GM06990 (cell line): Measurements from ENCODE around the gene ATP5F1D.
A peak's percentile ranks its signal among the peaks of the same experiment; 100 is the strongest.

Experiments used
- DNase-seq: peaks from one replicate; pipeline ENCODE4 v3.0.0-alpha.2; 2011; ENCODE audit not compliant: insufficient read length; ENCODE audit errors: extremely low read depth
- H3K27me3 ChIP-seq: replicated peaks from 2 replicates; pipeline ENCODE4 v1.6.0; 2011; ENCODE audit warnings: low read length; ENCODE audit not compliant: control insufficient read depth, insufficient read depth
- H3K36me3 ChIP-seq: 2 replicates; pipeline ENCODE4 v1.5.1; 2011; ENCODE audit warnings: low read length; ENCODE audit not compliant: control insufficient read depth, insufficient read depth
- H3K4me3 ChIP-seq: replicated peaks from 2 replicates; pipeline ENCODE4 v1.5.1; 2011; ENCODE audit warnings: low read depth, mild to moderate bottlenecking, control low read depth, low read length
- TF ChIP-seq, protein P1 (sequence below): IDR thresholded peaks from 2 replicates; pipeline ENCODE4 v1.5.1; 2011; ENCODE audit warnings: low read length, control low read depth, mild to moderate bottlenecking, inconsistent platforms; ENCODE audit not compliant: insufficient read depth, poor library complexity, severe bottlenecking

Gene ATP5F1D

DNA sequence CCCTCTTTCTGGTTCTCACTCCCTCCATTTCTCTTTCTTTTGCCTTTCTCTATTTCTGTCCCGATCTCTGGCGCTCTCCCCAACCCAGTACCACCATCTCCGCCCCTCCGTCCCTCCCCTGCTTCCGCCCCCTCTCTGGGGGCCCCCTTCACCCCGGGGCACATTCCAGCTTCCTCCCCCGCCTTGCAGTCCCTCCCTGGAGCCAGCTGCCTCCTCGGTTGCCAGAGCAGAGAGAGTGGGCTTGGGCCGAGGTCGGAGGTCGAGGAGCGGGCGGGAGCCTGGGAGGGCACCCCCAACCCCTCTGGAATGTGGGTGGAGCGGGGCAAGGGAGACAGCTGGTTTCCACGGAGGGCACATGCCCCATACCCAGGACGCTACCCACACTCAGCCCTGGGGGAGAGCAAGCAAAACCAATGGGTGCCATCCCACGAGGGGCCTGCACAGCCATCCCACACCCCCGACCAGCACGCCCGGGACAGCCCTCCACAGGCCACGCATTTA is 21.1 kb downstream of the ATP5F1D start:
- TF ChIP-seq, protein P1, sequence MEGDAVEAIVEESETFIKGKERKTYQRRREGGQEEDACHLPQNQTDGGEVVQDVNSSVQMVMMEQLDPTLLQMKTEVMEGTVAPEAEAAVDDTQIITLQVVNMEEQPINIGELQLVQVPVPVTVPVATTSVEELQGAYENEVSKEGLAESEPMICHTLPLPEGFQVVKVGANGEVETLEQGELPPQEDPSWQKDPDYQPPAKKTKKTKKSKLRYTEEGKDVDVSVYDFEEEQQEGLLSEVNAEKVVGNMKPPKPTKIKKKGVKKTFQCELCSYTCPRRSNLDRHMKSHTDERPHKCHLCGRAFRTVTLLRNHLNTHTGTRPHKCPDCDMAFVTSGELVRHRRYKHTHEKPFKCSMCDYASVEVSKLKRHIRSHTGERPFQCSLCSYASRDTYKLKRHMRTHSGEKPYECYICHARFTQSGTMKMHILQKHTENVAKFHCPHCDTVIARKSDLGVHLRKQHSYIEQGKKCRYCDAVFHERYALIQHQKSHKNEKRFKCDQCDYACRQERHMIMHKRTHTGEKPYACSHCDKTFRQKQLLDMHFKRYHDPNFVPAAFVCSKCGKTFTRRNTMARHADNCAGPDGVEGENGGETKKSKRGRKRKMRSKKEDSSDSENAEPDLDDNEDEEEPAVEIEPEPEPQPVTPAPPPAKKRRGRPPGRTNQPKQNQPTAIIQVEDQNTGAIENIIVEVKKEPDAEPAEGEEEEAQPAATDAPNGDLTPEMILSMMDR: no peak
- peaks cover 1% of the 10 kb centered on the region; the same call in 1 of the 2 replicates for H3K36me3 ChIP-seq
- H3K27me3 ChIP-seq: no peaks in the 10 kb centered on the region; the same call in 1 of the 2 replicates
- no peak for DNase-seq
- H3K4me3 ChIP-seq: peak overlapping the region; percentile 81

DNA sequence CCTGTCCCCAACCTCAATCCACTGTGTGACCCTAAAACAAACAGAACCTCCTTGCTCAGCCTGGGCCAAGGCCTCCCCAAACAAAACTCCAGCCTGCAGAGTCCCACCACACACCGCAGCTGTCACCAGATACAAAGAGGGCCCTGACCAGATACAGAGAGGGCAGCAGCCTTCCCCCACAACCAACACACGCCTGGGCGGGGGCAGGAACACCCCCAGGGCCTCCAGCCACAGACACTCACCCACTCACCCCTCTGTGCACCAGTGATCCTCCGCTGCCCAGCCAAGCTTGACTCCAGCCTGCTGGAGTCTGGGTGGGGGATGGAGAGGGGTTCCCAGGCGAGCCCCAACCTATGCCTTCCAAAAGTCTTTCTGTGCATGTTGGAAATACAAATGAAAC is 21.6 kb downstream of the ATP5F1D start:
- DNase-seq: peak; percentile 64

DNA sequence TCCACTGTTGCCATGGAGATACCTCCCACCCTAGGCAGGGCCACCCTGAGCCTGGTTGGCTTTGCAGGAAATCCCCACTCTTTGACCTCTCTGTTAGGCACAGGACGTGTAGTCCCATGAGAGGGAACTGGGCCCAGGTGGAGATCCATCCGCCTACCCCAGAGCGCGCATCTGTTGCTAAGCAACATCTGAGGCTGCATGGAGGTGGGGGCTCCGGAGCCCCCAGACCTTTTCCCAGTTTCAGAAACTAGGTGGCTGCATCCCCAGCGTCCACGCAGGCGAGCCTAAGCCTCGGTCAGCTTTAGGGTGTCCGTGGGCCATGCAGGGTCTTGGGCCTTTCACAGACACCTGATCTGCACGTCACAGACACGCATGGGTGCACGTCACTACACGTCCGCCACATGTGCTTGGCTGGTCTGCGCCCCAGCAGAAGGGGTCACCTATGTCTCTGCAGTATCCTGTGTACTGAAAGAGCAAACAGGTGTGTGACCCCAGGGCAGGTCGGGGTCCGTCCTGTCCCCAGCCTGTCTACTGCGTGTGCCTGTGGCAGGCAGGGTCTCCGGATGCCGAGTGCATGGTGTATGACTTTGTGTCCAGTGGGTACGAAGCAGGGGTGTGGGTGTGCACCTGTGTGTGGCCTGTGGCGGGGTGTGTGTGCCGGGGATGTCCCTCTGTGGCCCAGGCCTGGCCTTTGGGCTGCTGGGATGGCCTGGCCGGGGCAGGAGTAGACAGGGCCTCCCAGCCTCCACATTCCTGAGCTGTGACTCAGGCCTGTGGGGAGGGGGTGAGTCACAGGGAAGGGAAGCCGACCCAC is 23.5 kb downstream of the ATP5F1D start:
- H3K27me3 ChIP-seq: no peaks in the 10 kb centered on the region; the same call in 1 of the 2 replicates
- TF ChIP-seq, protein P1: no peak
- no peaks in the 10 kb centered on the region for H3K36me3 ChIP-seq
- DNase-seq: peak; percentile 86
- H3K4me3 ChIP-seq: no peak overlapping the region

More for the DNA sequence above, 21.6 kb downstream of the ATP5F1D start:
- TF ChIP-seq, protein P1: no peak
- H3K36me3 ChIP-seq: no peaks in the 10 kb centered on the region
- H3K4me3 ChIP-seq: peak overlapping the region; percentile 81
- H3K27me3 ChIP-seq: no peaks in the 10 kb centered on the region; the same call in 1 of the 2 replicates

DNA sequence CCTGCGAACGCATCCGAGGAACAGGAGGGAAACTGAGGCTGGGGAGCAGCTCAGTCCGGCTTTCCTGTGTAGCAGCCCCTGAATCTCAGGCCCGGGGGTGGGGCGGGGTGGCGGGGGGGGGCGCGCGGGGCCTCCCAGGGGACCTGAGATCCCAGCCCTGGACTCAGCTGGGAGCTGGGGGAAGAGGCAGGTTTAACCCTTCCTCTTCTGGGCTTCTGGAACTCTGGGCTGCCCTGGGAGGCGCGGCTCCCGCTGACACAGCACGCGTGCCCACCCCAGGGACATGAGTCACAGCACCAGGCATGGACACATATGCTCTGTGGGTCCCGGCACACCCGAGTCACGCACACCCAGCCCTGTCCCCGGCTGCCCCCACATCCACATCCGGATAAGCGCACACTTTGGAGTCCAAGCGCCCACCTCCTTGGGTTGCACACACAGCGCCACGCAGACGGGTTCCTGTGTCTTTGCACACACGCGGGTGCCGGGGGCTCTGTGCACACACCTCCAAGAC is 24.1 kb downstream of the ATP5F1D start:
- H3K4me3 ChIP-seq: peak overlapping the region; percentile 52
- peak; percentile 69 for DNase-seq
- TF ChIP-seq, protein P1: no peak

DNA sequence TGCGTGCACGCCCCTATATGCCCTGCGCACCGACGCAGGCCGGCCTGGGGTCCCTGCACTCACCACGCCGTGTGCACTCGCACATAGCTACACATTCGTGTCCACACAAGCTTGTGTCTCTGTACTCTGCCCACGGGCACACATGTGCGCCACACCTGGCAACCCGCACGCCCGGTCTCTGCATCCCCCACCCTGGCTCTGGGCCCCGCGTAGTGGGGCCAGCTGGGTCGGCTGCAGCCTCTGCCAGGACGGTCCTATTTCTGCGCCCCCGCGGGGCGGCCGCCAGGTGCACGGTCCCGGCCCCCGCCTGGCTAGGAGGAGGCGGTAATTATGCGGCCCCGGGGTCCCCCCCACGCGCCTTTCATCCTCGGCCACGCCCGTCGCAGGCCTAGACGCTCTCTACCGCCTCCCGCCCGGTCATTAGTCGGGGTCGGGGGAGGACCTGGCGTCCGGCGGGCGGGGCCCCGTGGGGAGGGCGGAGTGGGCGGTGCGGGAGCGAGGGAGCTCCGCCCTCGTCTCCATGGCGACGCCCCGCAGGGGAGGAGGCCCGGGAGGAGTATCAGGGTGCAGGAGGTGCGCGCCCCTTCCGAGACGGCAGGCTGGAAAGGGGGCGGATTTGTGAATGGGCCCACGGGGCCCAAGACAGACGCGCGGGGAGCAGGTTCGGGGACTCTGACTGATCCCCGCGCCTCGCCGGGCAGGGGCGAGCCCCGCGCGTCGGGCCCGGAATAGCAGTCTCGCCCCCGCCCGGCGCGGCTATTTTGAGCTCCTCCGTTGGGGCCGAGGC is 24.8 kb downstream of the ATP5F1D start:
- peak; percentile 92 for DNase-seq
- no peaks in the 10 kb centered on the region; the same call in 1 of the 2 replicates for H3K27me3 ChIP-seq
- peak overlapping the region; percentile 52 for H3K4me3 ChIP-seq
- TF ChIP-seq, protein P1: no peak
- peaks cover 5% of the 10 kb centered on the region; the same call in 1 of the 2 replicates for H3K36me3 ChIP-seq

More for the DNA sequence above, 24.1 kb downstream of the ATP5F1D start:
- no peaks in the 10 kb centered on the region for H3K36me3 ChIP-seq
- H3K27me3 ChIP-seq: no peaks in the 10 kb centered on the region; the same call in 1 of the 2 replicates
